HepG2 (cell line): ENCODE measurements around the gene AUTS2. TPM values are rescaled to one million over a fixed set of nuclear protein-coding genes. Genes with fewer than 3 reads are reported as not detected.

Source experiments
- ATAC-seq: fragments of 200-7000 bp; cut with Tn5 transposase; 3 replicates; pipeline ENCODE4 v1.9.1; 2020; ENCODE audit warnings: mild to moderate bottlenecking, moderate library complexity
- BruUV-seq: library from RNA; stranded (reverse); fragments of 400-500 nt; replicated peaks from 2 replicates; lab custom pipeline; 2021; lab: Mats Ljungman, UMichigan
- CTCF ChIA-PET: fragments of 300-600 bp; formaldehyde crosslinking; extraction: SDS; loops from one replicate; lab custom pipeline; 2021; ENCODE audit warnings: low total read pairs, inconsistent platforms, low intra/inter-chr PET ratio; lab: Yijun Ruan, JAX
- POLR2A ChIA-PET: fragments of 350-600 bp; sonication (Branson Sonifier 250); formaldehyde crosslinking; loops from one replicate; lab custom pipeline; 2020; ENCODE audit warnings: antibody characterized with exemption, inconsistent platforms; lab: Yijun Ruan, JAX
- DNase-seq: peaks from one replicate; pipeline ENCODE4 v3.0.0-alpha.2; 2015; ENCODE audit warnings: low spot score
- FAIRE-seq: peaks from 3 replicates; lab custom pipeline; 2011; peaks lifted over from hg19 to GRCh38; lab: Jason Lieb, UNC
- H2AFZ ChIP-seq: one replicate; pipeline ENCODE4 v1.6.1; 2011; ENCODE audit warnings: low read length, inconsistent platforms
- H3K27ac ChIP-seq: fragments of 300-600 bp; 3 replicates; pipeline ENCODE4 v1.8.0; 2011; ENCODE audit warnings: mixed run types, mild to moderate bottlenecking, mixed read lengths, low read length, inconsistent platforms; ENCODE audit not compliant: insufficient read depth; ENCODE audit errors: extremely low read length
- H3K27me3 ChIP-seq, 2 experiments: fragments of 200-600 bp in 1 of 2; 2 replicates in 1 of 2; 3 replicates in 1 of 2; pipeline versions ENCODE4 v1.6.0 to v1.8.0; 2011; ENCODE audit warnings: low read length in 2 of 2, mild to moderate bottlenecking in 2 of 2, moderate library complexity in 2 of 2, inconsistent platforms in 1 of 2; ENCODE audit not compliant: insufficient read depth in 2 of 2, control insufficient read depth in 1 of 2
- H3K36me3 ChIP-seq, 2 experiments: fragments of 200-600 bp in 1 of 2; replicated peaks in 1 of 2; 2 replicates in 1 of 2; 3 replicates in 1 of 2; pipeline versions ENCODE4 v1.5.1 to v1.8.0; 2011; ENCODE audit warnings: low read length in 2 of 2, inconsistent platforms in 1 of 2; ENCODE audit not compliant: insufficient read depth in 2 of 2, control insufficient read depth in 1 of 2
- H3K4me1 ChIP-seq: 2 replicates; pipeline ENCODE4 v1.5.1; 2012; ENCODE audit warnings: low read length, inconsistent platforms; ENCODE audit not compliant: insufficient read depth
- H3K4me2 ChIP-seq: 2 replicates; pipeline ENCODE4 v1.6.0; 2011; ENCODE audit warnings: low read depth, low read length, inconsistent platforms
- H3K4me3 ChIP-seq, 3 experiments: fragments of 200-600 bp in 1 of 3; sonication (generic), shearing (Covaris generic) in 1 of 3; replicated peaks in 1 of 3; 2 replicates each; pipeline ENCODE4 v1.5.1; 2011 to 2016; ENCODE audit warnings: low read length in 3 of 3, inconsistent platforms in 2 of 3, low read depth in 2 of 3, mild to moderate bottlenecking in 2 of 3, control low read depth in 1 of 3, mixed read lengths in 1 of 3; ENCODE audit not compliant: insufficient read depth in 1 of 3
- H3K79me2 ChIP-seq: one replicate; pipeline ENCODE4 v1.6.1; 2011; ENCODE audit warnings: low read length, inconsistent platforms; ENCODE audit not compliant: insufficient read depth
- H3K9ac ChIP-seq: 2 replicates; pipeline ENCODE4 v1.6.0; 2011; ENCODE audit warnings: mild to moderate bottlenecking, low read depth, low read length, inconsistent platforms; ENCODE audit not compliant: insufficient read depth
- H3K9me3 ChIP-seq: 2 replicates; pipeline ENCODE4 v1.5.1; 2012; ENCODE audit warnings: mild to moderate bottlenecking, low read length
- H4K20me1 ChIP-seq: 2 replicates; pipeline ENCODE4 v1.6.0; 2011; ENCODE audit warnings: inconsistent platforms, mild to moderate bottlenecking, low read length, moderate library complexity; ENCODE audit not compliant: insufficient read depth
- EZH2 ChIP-seq: conservative IDR thresholded peaks from 2 replicates; pipeline ENCODE4 v1.6.1; 2012; ENCODE audit warnings: mild to moderate bottlenecking, low read depth, low read length, moderate library complexity
- YEATS4 ChIP-seq: sonication (generic); formaldehyde crosslinking; IDR thresholded peaks from 2 replicates; pipeline ENCODE4 v1.4.0; 2020; ENCODE audit warnings: missing genetic modification reagents, borderline replicate concordance
- ZNF281 ChIP-seq: sonication (generic); formaldehyde crosslinking; IDR thresholded peaks from 2 replicates; pipeline ENCODE4 v1.4.0; 2020; ENCODE audit warnings: missing genetic modification reagents, borderline replicate concordance
- ZNF503 ChIP-seq: sonication (generic); formaldehyde crosslinking; IDR thresholded peaks from 2 replicates; pipeline ENCODE4 v1.4.0; 2020; ENCODE audit warnings: missing genetic modification reagents
- WGBS: methylation state at CpG from one replicate; pipeline ENCODE4 v1.1.6; 2017; ENCODE audit warnings: low lambda C conversion rate; 5-methylcytosine and 5-hydroxymethylcytosine counted together
- in situ Hi-C: cut with HindIII; loops from 2 replicates; pipeline ENCODE4 v1.10.0; 2017; ENCODE audit warnings: low pct_unique_long_range_greater_than_20kb; ENCODE audit not compliant: extremely low pct_ligation_motif_present
- intact Hi-C: fragments of 100-400 bp; cut with micrococcal nuclease; formaldehyde crosslinking; loops from one replicate; pipeline ENCODE4 v1.10.0; 2022; ENCODE audit not compliant: unreplicated experiment
- polyA plus RNA-seq, 8 experiments: library from polyadenylated mRNA; depleted of rRNA in 3 of 8; stranded (reverse) in 7 of 8; unstranded in 1 of 8; fragments of >200 nt; fragmentation: Illumina TruSeq in 4 of 8; extraction: Trizol in 4 of 8; gene quantifications; 2 replicates each; pipeline versions ENCODE4 v1.2.1 to v1.2.3, GENCODE V29; 2011 to 2016; ENCODE audit warnings: low read depth in 4 of 8, missing spikeins in 1 of 8, mixed read lengths in 1 of 8; ENCODE audit not compliant: insufficient read depth in 1 of 8
- total RNA-seq, 5 experiments: library from RNA; depleted of rRNA; stranded (reverse); fragments of >200 nt; fragmentation: Illumina TruSeq; extraction: Trizol; gene quantifications; 2 replicates each; pipeline ENCODE4 v1.2.3, GENCODE V29; 2016; ENCODE audit warnings: low read depth in 1 of 5

AUTS2 gene
- total and polyA plus RNA-seq, 2 of the 13 experiments (the other 11 are each of a cell fraction or from before 2014, with no cell fraction given) = 0.38 TPM; not detected in 1

- no peaks in the 10 kb centered on the region for H3K9me3 ChIP-seq
- H3K27me3 ChIP-seq = no peaks in the 10 kb centered on the region
- in situ Hi-C loops = no loop called here
- ChIA-PET CTCF (no interaction called here), POLR2A (no interaction called here)
- H2AFZ ChIP-seq = no peak overlapping the region
- no peak overlapping the region for H3K9ac ChIP-seq
- no peak overlapping the region for H3K4me3 ChIP-seq
- WGBS = 50% methylated on average over 4 of the region's 4 CpGs
- DNase-seq = no peak
- no TSS peak for BruUV-seq
- no peak for FAIRE-seq
- ATAC-seq = no peak
- H3K36me3 ChIP-seq = no peaks in the 10 kb centered on the region
- no peak overlapping the region for H3K4me2 ChIP-seq
- no peaks in the 10 kb centered on the region for H3K79me2 ChIP-seq
- TF ChIP-seq ZNF281 (CRISPR knock-in tag) (no peak), EZH2 (no peak), YEATS4 (no peak)
- H4K20me1 ChIP-seq = no peaks in the 10 kb centered on the region
- no peak overlapping the region for H3K27ac ChIP-seq
- intact Hi-C loops = no loop called here
- H3K4me1 ChIP-seq = no peaks in the 10 kb centered on the region
These were observed 1163.5 kb downstream of the AUTS2 start for GRCh38 chr7:70761711-70762328.

- Histone ChIP-seq H3K4me2 (no peak overlapping the region), H3K79me2 (no peaks in the 10 kb centered on the region), H3K4me3 (no peak overlapping the region), H3K9ac (no peak overlapping the region), H4K20me1 (no peaks in the 10 kb centered on the region), H2AFZ (no peak overlapping the region), H3K27ac (no peak overlapping the region), H3K9me3 (no peaks in the 10 kb centered on the region), H3K4me1 (no peaks in the 10 kb centered on the region), H3K36me3 (no peaks in the 10 kb centered on the region), H3K27me3 (no peaks in the 10 kb centered on the region)
- ChIA-PET POLR2A (no interaction called here), CTCF (no interaction called here)
- 91% methylated on average over 2 of the region's 12 CpGs for WGBS
- no peak for FAIRE-seq
- TF ChIP-seq ZNF503 = no peak
- BruUV-seq = no TSS peak
- ATAC-seq = no peak
- in situ Hi-C loops = no loop called here
- intact Hi-C loops = no loop called here
- no peak for DNase-seq
These were observed 1164.4 kb downstream of the AUTS2 start for GRCh38 chr7:70762696-70763095.
